ENCODE results near the gene ZEB2.

The ZEB2 gene

DNA sequence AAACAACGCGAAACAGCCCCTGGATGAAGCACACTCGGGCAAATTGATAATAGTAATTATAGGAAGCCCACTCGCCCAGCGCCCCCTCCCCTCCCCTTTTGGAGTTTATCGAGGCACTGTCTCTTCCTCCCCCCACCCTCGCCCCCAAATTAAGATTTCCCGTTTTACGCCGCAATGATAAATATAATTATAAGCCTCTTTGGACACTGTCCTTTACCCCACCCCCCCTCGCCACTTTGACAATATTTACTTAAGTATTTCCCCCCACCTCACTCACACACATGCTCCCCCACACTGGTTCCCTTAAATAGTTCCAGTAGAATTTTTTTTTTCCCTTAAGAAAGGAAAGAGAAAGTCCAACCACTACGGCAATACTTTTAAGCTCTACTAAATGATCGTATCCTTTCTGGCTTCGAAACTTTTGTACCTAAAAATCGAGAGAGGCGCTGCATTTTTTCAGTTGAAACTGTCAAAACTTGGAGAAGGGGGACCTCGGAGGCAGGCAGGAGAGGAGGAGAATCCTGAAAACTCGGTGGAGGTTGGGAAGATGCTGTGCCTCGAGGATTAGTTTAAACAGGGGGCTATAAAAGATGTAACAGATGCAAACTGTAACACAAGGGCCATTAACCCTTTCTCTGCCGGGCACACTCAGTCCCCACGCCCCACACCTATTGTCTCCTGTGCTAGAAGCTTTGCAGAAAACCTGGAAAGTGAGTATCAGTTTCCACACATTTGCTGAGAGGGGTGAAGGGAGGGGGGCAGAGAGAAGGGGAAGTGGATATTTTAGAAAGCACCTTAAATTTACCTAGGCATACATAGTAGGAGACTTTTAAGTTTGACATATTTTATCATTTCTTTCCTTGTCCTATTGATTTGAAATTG lies 1.8 kb downstream of the ZEB2 start:
- Histone ChIP-seq H3K9ac (ENCODE audit: low read length) (peak overlapping the region; percentile 99), H3K4me3 (ENCODE audit: low read length) (peak overlapping the region; percentile 90), H3K4me1 (ENCODE audit: control insufficient read depth, insufficient read depth, low read length) (peaks cover 40% of the 10 kb centered on the region), H3K36me3 (ENCODE audit: control insufficient read depth, insufficient read depth, low read length, severe bottlenecking) (no peaks in the 10 kb centered on the region), H3K27me3 (replicated peaks; ENCODE audit: control insufficient read depth, insufficient read depth, low read length) (no peaks in the 10 kb centered on the region), H3K9me3 (ENCODE audit: control insufficient read depth, low read length) (no peaks in the 10 kb centered on the region)
- peak; percentile 64 for DNase-seq (ENCODE audit: low read depth)

DNA sequence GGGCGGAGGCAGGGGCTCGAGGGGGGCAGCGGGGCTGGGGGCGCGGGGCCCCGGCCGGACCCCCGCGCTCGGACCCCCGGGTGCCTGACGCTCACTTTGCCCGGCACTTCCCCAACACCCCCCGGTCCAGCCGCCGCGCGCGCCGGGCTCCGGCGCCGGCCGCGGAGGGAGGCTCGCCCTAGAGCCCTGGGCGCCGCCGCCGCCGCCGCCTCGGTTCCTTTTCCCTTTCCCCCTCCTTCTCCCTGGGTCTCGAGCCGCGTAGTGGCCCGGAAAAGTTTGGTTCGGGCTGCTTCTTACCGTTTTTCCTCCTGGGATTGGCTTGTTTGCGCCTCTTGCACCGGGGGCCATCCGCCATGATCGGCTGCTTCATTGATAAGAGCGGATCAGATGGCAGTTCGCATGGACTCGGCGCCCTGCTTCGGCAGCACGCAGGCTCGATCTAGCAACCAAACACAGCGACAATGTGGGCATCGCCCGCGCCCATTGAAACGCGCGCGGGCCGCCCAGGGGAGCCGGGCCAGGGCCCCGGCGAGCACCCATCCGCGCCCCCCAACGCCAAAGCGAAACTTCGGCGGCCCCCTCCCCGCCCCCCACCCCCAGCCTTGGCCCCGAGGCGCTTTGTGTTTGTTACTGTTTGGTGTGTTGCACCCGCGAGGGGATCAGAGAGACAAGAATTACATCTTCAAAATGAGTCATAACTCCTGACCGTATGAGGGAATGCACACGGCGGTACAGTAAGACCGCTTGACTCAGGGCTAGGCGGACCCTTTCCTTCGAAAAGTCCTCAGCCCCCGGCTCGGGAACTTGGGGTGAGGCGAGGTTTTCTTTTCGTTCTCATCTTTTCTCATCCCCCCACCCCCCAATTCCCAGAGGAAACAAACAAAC lies 2.7 kb downstream of the ZEB2 start:
- H3K9ac ChIP-seq (ENCODE audit: low read length): peak overlapping the region; percentile 99
- no peaks in the 10 kb centered on the region for H3K9me3 ChIP-seq (ENCODE audit: control insufficient read depth, low read length)
- peak overlapping the region; percentile 90 for H3K4me3 ChIP-seq (ENCODE audit: low read length)
- no peaks in the 10 kb centered on the region for H3K27me3 ChIP-seq (replicated peaks; ENCODE audit: control insufficient read depth, insufficient read depth, low read length)
- DNase-seq (ENCODE audit: low read depth): peak; percentile 95
- H3K4me1 ChIP-seq (ENCODE audit: control insufficient read depth, insufficient read depth, low read length): peaks cover 40% of the 10 kb centered on the region
- H3K36me3 ChIP-seq (ENCODE audit: control insufficient read depth, insufficient read depth, low read length, severe bottlenecking): peaks cover 4% of the 10 kb centered on the region

DNA sequence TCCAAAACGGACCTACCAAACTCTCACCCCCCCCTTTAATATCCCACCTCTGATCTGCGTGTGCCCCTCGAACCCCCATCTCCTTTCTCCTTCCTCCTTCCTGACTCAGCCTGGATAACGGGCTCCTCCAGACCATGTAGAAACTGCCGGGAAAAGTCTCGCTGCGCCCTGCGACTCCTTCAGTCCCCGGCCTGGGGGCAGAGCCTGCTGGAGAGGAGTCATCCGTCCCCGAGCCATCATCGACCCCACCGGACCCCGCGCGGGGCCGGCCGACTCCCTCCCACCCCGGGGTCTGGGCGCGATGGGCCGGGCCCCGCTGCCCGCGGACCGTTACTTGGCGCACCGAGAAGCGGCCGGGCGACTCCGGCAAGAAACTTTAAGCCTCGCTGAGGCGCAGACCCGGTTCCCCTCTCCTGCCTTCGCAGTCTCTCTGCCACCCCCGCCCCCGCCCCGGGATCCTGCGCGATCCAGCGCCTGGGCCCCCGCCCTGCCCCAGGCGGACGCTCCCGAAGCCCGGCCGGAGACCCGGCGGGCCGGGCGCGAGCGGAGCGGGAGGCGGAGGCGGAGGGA lies 3.4 kb downstream of the ZEB2 start:
- no peaks in the 10 kb centered on the region for H3K9me3 ChIP-seq (ENCODE audit: control insufficient read depth, low read length)
- H3K27me3 ChIP-seq (replicated peaks; ENCODE audit: control insufficient read depth, insufficient read depth, low read length): no peaks in the 10 kb centered on the region
- peaks cover 41% of the 10 kb centered on the region for H3K4me1 ChIP-seq (ENCODE audit: control insufficient read depth, insufficient read depth, low read length)
- peaks cover 4% of the 10 kb centered on the region for H3K36me3 ChIP-seq (ENCODE audit: control insufficient read depth, insufficient read depth, low read length, severe bottlenecking)
- DNase-seq (ENCODE audit: low read depth): peak; percentile 79
- peak overlapping the region; percentile 86 for H3K4me3 ChIP-seq (ENCODE audit: low read length)
- peak overlapping the region; percentile 99 for H3K9ac ChIP-seq (ENCODE audit: low read length)

DNA sequence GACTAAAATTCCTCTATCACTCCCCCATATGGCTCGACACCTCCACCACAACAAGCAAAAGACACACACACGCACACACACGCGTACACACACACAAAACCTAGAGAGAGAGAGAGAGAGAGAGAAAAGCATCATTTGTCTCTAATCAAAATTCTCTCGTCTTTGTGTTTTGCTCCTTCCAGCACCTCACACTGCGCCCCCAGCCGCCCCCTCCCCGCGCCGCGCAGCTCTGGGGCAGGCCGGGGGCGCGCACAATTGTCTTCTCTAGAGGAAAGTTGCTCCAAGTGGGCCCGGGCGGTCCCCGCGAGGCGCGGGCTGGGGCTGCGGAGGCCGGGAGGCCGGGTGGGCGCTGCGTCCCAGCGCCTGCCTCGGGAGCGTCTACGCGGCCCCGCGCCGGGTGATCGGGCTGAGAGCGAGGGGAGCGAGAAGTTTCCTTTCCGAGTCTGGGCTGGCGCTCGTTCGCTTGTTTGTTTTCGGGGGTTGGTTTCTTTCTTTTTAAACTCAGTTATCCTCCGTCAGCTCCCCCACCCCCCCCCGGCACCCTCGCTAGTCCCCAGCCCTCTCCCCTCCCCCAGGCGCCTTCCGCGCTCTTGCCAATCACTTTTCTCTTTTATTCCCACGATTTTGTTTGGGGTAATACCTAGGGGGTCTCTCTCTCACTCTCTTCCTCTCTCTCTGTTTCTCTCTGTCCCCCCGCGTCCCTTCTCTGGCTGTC lies 4.1 kb downstream of the ZEB2 start:
- DNase-seq (ENCODE audit: low read depth): peak; percentile 78

DNA sequence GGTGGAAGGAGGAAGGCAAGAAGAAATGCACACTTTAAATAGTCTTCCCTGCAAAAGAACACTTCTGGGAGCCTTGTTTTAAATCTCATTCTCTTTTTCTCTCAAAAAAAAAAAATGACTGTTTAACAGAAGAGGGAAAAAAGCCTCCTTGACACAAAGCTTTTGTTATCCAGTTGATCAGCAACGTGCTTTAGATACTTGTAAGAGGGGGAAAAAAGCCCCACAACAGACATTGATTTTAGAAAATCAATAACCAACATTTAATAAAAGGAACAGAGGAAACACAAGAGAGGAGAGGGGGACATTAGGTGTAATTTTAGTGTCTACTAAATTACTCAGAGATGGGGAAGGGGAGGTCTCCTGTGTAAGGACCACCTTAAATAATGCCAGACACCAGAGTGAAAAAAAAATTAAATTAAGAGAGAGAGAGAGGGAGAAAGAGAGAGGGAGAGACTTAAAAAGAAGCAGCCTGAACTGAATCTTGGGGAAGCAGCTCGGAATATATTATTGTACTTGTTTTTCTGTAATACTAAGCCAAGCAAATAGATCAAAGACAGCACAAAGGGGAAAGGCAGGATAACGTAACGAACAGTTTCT lies 4.7 kb downstream of the ZEB2 start:
- Histone ChIP-seq H3K9me3 (ENCODE audit: control insufficient read depth, low read length) (no peaks in the 10 kb centered on the region), H3K4me1 (ENCODE audit: control insufficient read depth, insufficient read depth, low read length) (peaks cover 44% of the 10 kb centered on the region), H3K27me3 (replicated peaks; ENCODE audit: control insufficient read depth, insufficient read depth, low read length) (no peaks in the 10 kb centered on the region), H3K9ac (ENCODE audit: low read length) (peak overlapping the region; percentile 99), H3K36me3 (ENCODE audit: control insufficient read depth, insufficient read depth, low read length, severe bottlenecking) (peaks cover 4% of the 10 kb centered on the region), H3K4me3 (ENCODE audit: low read length) (peak overlapping the region; percentile 86)
- DNase-seq (ENCODE audit: low read depth): no peak

More for the DNA sequence above, 4.1 kb downstream of the ZEB2 start:
- Histone ChIP-seq H3K9me3 (ENCODE audit: control insufficient read depth, low read length) (no peaks in the 10 kb centered on the region), H3K27me3 (replicated peaks; ENCODE audit: control insufficient read depth, insufficient read depth, low read length) (no peaks in the 10 kb centered on the region), H3K9ac (ENCODE audit: low read length) (peak overlapping the region; percentile 99), H3K4me3 (ENCODE audit: low read length) (peak overlapping the region; percentile 86), H3K4me1 (ENCODE audit: control insufficient read depth, insufficient read depth, low read length) (peaks cover 42% of the 10 kb centered on the region), H3K36me3 (ENCODE audit: control insufficient read depth, insufficient read depth, low read length, severe bottlenecking) (peaks cover 4% of the 10 kb centered on the region)

DNA sequence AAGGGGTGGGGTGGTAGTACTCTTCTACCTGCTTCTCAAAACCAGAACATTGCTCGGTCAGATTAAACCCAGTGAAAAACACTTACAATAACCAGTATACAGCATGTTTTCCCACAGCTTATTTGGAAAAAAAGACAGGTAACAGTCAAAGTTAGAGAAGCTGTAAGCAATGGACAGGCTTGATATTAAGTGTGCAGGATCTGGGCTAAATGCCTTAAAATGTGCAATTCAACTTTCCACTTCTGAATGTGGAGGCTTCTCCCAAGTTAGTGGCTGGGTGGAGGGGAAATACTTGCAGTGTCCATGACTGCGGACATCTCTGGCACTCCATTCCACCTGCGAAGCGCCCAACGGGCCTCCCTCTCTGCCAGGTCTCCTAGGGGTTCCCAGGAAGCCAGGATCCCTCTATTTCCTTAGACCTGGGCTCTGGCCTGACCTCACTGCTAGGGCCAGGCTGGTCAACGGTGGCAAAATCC lies 5.3 kb downstream of the ZEB2 start:
- Histone ChIP-seq H3K9me3 (ENCODE audit: control insufficient read depth, low read length) (no peaks in the 10 kb centered on the region), H3K27me3 (replicated peaks; ENCODE audit: control insufficient read depth, insufficient read depth, low read length) (no peaks in the 10 kb centered on the region), H3K4me1 (ENCODE audit: control insufficient read depth, insufficient read depth, low read length) (peaks cover 49% of the 10 kb centered on the region), H3K4me3 (ENCODE audit: low read length) (peak overlapping the region; percentile 86), H3K36me3 (ENCODE audit: control insufficient read depth, insufficient read depth, low read length, severe bottlenecking) (peaks cover 4% of the 10 kb centered on the region), H3K9ac (ENCODE audit: low read length) (peak overlapping the region; percentile 99)
- DNase-seq (ENCODE audit: low read depth): no peak

DNA sequence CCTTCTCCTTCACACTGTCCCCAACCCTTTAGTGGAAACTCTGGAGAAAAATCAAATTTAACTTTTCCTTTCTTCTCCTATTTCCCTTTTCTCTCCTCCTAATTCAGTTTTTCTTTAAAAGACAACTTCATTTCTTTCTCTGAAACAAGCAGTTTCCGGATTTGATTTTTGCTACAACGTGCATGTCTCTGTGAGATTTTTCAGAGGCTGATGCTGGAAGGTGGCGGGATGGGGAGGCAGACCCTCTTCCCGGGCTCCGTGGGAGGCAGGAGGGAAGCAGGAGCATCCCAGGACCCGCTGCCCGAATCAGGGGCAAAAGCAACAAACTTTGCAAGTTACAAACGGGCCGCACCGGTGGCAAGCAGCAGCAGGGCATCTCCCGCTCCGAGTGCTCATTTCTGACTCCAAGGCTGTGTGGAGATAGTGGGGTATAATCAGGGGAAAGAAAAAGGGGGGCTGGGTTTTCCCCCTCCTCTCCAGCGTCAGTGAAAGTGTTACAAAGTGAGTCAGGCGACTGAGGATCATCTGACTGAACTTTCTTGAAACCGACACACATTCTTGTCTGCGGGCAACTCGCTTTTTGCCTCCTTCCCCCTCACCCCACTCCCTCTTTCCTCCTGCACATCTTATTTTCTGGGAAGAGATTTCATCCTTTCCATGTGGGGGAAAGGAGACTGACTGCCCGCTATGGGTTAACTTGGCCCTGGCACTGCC lies 6.4 kb downstream of the ZEB2 start:
- H3K27me3 ChIP-seq (replicated peaks; ENCODE audit: control insufficient read depth, insufficient read depth, low read length): no peaks in the 10 kb centered on the region
- H3K4me3 ChIP-seq (ENCODE audit: low read length): peak overlapping the region; percentile 86
- H3K4me1 ChIP-seq (ENCODE audit: control insufficient read depth, insufficient read depth, low read length): peaks cover 60% of the 10 kb centered on the region
- no peak for DNase-seq (ENCODE audit: low read depth)
- peaks cover 4% of the 10 kb centered on the region for H3K36me3 ChIP-seq (ENCODE audit: control insufficient read depth, insufficient read depth, low read length, severe bottlenecking)
- no peaks in the 10 kb centered on the region for H3K9me3 ChIP-seq (ENCODE audit: control insufficient read depth, low read length)
- peak overlapping the region; percentile 99 for H3K9ac ChIP-seq (ENCODE audit: low read length)

GRCh38 chr2:144512891-144513351 lies 7.0 kb downstream of the ZEB2 start:
- Histone ChIP-seq H3K9ac (ENCODE audit: low read length) (peak overlapping the region; percentile 99), H3K4me3 (ENCODE audit: low read length) (peak overlapping the region; percentile 86), H3K36me3 (ENCODE audit: control insufficient read depth, insufficient read depth, low read length, severe bottlenecking) (peaks cover 4% of the 10 kb centered on the region), H3K9me3 (ENCODE audit: control insufficient read depth, low read length) (no peaks in the 10 kb centered on the region), H3K4me1 (ENCODE audit: control insufficient read depth, insufficient read depth, low read length) (peaks cover 66% of the 10 kb centered on the region), H3K27me3 (replicated peaks; ENCODE audit: control insufficient read depth, insufficient read depth, low read length) (no peaks in the 10 kb centered on the region)
- no peak for DNase-seq (ENCODE audit: low read depth)

GRCh38 chr2:144512470-144512869 lies 7.4 kb downstream of the ZEB2 start:
- no peaks in the 10 kb centered on the region for H3K9me3 ChIP-seq (ENCODE audit: control insufficient read depth, low read length)
- no peak for DNase-seq (ENCODE audit: low read depth)
- peaks cover 71% of the 10 kb centered on the region for H3K4me1 ChIP-seq (ENCODE audit: control insufficient read depth, insufficient read depth, low read length)
- H3K36me3 ChIP-seq (ENCODE audit: control insufficient read depth, insufficient read depth, low read length, severe bottlenecking): peaks cover 4% of the 10 kb centered on the region
- peak overlapping the region; percentile 99 for H3K9ac ChIP-seq (ENCODE audit: low read length)
- H3K4me3 ChIP-seq (ENCODE audit: low read length): peak overlapping the region; percentile 86
- no peaks in the 10 kb centered on the region for H3K27me3 ChIP-seq (replicated peaks; ENCODE audit: control insufficient read depth, insufficient read depth, low read length)

GRCh38 chr2:144511937-144512336 lies 8.0 kb downstream of the ZEB2 start:
- peak overlapping the region; percentile 99 for H3K9ac ChIP-seq (ENCODE audit: low read length)
- peaks cover 4% of the 10 kb centered on the region for H3K36me3 ChIP-seq (ENCODE audit: control insufficient read depth, insufficient read depth, low read length, severe bottlenecking)
- H3K4me3 ChIP-seq (ENCODE audit: low read length): peak overlapping the region; percentile 86
- no peak for DNase-seq (ENCODE audit: low read depth)
- H3K4me1 ChIP-seq (ENCODE audit: control insufficient read depth, insufficient read depth, low read length): peaks cover 76% of the 10 kb centered on the region
- no peaks in the 10 kb centered on the region for H3K9me3 ChIP-seq (ENCODE audit: control insufficient read depth, low read length)
- H3K27me3 ChIP-seq (replicated peaks; ENCODE audit: control insufficient read depth, insufficient read depth, low read length): no peaks in the 10 kb centered on the region

All from adipocyte (in vitro differentiated cells).